Peyer's patch (tissue), 4 donors: ENCODE data around the gene CACNG1.

ENCODE experiments used
- CTCF ChIP-seq, 6 experiments: fragments of 450-650 bp in 4 of 6; fragments of 200-600 bp in 2 of 6; sonication (generic) in 1 of 6; IDR thresholded peaks; one replicate each; pipeline ENCODE4 v1.5.1; 2017 to 2019; ENCODE audit warnings: antibody characterized with exemption in 6 of 6, mild to moderate bottlenecking in 3 of 6, moderate library complexity in 1 of 6
- POLR2A ChIP-seq, 2 donors: fragments of 450-650 bp; IDR thresholded peaks; one replicate each; pipeline ENCODE4 v1.5.1; 2017; ENCODE audit warnings: antibody characterized with exemption in 2 of 2, mild to moderate bottlenecking in 2 of 2, moderate library complexity in 2 of 2

GRCh38 chr17:67033613-67034012 is 10.7 kb upstream of the CACNG1 start:
- TF ChIP-seq CTCF (IDR thresholded peaks at IDR 0.05) (no peak), POLR2A (IDR thresholded peaks at IDR 0.05) (no peak)
